ENCODE measurements around the gene BCL6.

BCL6 gene

DNA sequence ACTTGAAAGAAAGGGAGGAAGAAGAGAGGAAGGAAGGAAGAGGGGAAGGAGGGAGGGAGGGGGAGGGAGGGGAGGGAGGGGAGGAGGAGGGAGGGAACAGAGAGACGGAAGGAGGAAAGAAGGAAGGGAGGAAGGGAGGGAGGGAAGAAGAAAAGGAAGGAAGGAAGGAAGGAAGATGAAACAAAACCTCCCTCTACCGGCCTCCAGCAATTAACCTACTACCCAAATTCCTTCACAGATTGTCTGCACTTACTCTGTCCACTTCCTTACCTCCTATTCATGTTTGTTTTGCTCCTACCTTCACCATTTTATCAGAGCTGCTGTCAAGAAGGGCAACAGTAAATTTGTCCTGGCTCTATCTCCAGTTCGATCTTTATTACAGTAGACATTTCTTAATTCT is 44.6 kb upstream of the BCL6 start:
- Histone ChIP-seq H4K20me1 (ENCODE audit: insufficient read depth) (no peaks in the 10 kb centered on the region), H3K4me3 (IDR thresholded peaks at IDR 0.05; ENCODE audit: insufficient read depth, low read depth, low read length) (no peak overlapping the region), H3K27ac (no peak overlapping the region), H3K79me2 (ENCODE audit: insufficient read depth, low read depth) (no peaks in the 10 kb centered on the region), H3K27me3 (ENCODE audit: insufficient read depth, low read depth) (no peaks in the 10 kb centered on the region), H3K4me1 (ENCODE audit: low read depth, poor library complexity, severe bottlenecking) (no peaks in the 10 kb centered on the region), H3K9ac (no peak overlapping the region), H3K4me2 (no peak overlapping the region), H2AFZ (ENCODE audit: low read depth) (no peak overlapping the region), H3K36me3 (ENCODE audit: insufficient read depth) (no peaks in the 10 kb centered on the region)
- TF ChIP-seq, protein P1, sequence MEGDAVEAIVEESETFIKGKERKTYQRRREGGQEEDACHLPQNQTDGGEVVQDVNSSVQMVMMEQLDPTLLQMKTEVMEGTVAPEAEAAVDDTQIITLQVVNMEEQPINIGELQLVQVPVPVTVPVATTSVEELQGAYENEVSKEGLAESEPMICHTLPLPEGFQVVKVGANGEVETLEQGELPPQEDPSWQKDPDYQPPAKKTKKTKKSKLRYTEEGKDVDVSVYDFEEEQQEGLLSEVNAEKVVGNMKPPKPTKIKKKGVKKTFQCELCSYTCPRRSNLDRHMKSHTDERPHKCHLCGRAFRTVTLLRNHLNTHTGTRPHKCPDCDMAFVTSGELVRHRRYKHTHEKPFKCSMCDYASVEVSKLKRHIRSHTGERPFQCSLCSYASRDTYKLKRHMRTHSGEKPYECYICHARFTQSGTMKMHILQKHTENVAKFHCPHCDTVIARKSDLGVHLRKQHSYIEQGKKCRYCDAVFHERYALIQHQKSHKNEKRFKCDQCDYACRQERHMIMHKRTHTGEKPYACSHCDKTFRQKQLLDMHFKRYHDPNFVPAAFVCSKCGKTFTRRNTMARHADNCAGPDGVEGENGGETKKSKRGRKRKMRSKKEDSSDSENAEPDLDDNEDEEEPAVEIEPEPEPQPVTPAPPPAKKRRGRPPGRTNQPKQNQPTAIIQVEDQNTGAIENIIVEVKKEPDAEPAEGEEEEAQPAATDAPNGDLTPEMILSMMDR (conservative IDR thresholded peaks at IDR 0.05; ENCODE audit: low read depth, low read length) = no peak

DNA sequence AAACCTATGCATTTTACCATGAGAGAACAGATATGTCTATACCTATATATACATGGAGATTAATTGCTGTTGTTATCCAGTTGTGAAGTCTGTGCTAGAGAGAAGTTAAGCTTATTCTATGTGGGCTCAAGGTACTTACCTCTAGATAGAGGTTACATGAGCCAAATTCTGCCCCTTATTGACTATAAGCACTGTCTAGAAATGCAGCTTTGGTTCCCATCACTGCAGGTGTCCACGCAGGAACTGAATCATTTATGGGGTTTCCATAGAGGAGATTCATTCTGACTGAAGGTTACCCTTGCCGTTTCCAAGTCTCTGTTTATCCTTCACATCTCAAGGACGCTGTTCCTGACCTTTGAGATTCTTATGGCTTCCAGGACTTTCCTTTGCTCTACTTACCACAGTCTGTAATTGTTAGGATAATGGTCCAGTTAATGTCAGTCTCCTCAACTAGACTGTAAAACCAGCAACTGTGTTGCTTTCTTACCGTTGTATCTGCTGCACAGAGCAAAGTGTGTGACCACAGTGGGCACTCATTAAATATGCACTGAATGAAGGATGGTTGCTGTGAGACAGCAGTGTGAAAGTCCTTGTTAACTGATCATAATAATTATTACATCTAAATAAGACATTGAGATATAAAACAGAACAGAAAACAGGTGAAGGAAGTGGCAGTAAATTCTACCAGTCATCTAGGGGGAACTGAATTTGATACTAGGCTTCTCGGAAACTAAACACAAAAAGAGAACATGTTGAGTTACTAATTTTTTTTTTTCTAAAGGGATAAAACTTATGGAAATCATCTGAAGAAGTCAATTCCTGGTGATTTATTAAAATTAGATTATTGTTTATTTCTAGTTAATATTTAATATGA is 44.0 kb upstream of the BCL6 start:
- Histone ChIP-seq H3K4me2 (no peak overlapping the region), H3K27ac (no peak overlapping the region), H2AFZ (ENCODE audit: low read depth) (no peak overlapping the region), H3K4me1 (ENCODE audit: low read depth, poor library complexity, severe bottlenecking) (no peaks in the 10 kb centered on the region), H3K4me3 (IDR thresholded peaks at IDR 0.05; ENCODE audit: insufficient read depth, low read depth, low read length) (no peak overlapping the region), H3K9ac (no peak overlapping the region), H3K27me3 (ENCODE audit: insufficient read depth, low read depth) (no peaks in the 10 kb centered on the region), H4K20me1 (ENCODE audit: insufficient read depth) (no peaks in the 10 kb centered on the region), H3K79me2 (ENCODE audit: insufficient read depth, low read depth) (no peaks in the 10 kb centered on the region), H3K36me3 (ENCODE audit: insufficient read depth) (no peaks in the 10 kb centered on the region)
- TF ChIP-seq, protein P1 (conservative IDR thresholded peaks at IDR 0.05; ENCODE audit: low read depth, low read length) = no peak

DNA sequence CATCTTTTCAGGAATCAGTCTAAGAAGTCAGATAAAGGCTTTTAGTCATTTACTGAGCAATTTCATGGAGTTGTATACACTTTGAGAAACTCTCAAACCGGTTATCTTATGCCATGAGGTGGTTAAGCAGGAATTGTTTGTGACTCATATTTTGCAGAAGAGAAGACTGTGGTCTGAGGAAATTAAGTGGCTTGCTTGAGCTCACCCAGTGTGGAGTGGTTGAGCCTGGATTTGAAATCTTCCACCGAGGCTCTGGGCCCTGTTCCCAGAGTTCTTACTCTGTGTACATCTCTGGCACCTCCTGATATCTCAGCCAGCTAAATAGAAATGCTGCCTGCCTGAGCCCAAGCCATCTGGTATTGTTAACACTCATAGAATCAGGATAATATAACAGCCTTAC is 37.8 kb upstream of the BCL6 start:
- Histone ChIP-seq H3K4me1 (ENCODE audit: low read depth, poor library complexity, severe bottlenecking) (no peaks in the 10 kb centered on the region), H3K27ac (no peak overlapping the region), H3K4me3 (IDR thresholded peaks at IDR 0.05; ENCODE audit: insufficient read depth, low read depth, low read length) (no peak overlapping the region)

DNA sequence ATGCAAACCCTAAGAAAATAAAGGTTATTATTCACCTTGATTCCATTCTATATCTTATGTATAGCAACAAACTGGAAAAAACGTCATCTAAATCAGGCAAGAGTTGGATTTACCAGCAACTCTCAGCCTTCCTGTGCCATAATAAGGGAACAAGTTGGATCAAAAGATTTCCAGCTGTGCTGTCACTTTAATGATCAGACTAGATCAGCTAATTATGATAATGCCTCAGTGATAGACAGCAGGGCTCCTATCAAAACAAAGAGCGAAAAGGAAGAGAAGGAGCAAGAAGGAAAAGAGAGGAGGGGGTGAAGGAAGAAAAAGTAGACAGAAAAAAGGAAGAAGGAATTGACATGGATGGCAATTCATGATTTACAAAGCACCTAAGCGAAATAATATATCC is 36.7 kb upstream of the BCL6 start:
- Histone ChIP-seq H4K20me1 (ENCODE audit: insufficient read depth) (no peaks in the 10 kb centered on the region), H3K79me2 (ENCODE audit: insufficient read depth, low read depth) (no peaks in the 10 kb centered on the region), H3K36me3 (ENCODE audit: insufficient read depth) (no peaks in the 10 kb centered on the region), H3K27ac (no peak overlapping the region), H3K9ac (no peak overlapping the region), H3K4me1 (ENCODE audit: low read depth, poor library complexity, severe bottlenecking) (peaks cover 9% of the 10 kb centered on the region), H3K4me3 (IDR thresholded peaks at IDR 0.05; ENCODE audit: insufficient read depth, low read depth, low read length) (no peak overlapping the region), H3K4me2 (no peak overlapping the region), H3K27me3 (ENCODE audit: insufficient read depth, low read depth) (no peaks in the 10 kb centered on the region), H2AFZ (ENCODE audit: low read depth) (no peak overlapping the region)
- TF ChIP-seq, protein P1 (conservative IDR thresholded peaks at IDR 0.05; ENCODE audit: low read depth, low read length) = no peak

More for the DNA sequence above, 37.8 kb upstream of the BCL6 start:
- Histone ChIP-seq H3K9ac (no peak overlapping the region), H3K79me2 (ENCODE audit: insufficient read depth, low read depth) (no peaks in the 10 kb centered on the region), H4K20me1 (ENCODE audit: insufficient read depth) (no peaks in the 10 kb centered on the region), H3K4me2 (no peak overlapping the region), H3K36me3 (ENCODE audit: insufficient read depth) (no peaks in the 10 kb centered on the region), H2AFZ (ENCODE audit: low read depth) (no peak overlapping the region), H3K27me3 (ENCODE audit: insufficient read depth, low read depth) (no peaks in the 10 kb centered on the region)
- TF ChIP-seq, protein P1 (conservative IDR thresholded peaks at IDR 0.05; ENCODE audit: low read depth, low read length) = no peak
